Measurements from ENCODE around the gene BICDL1.

- TF ChIP-seq CTCF (IDR thresholded peaks at IDR 0.05), result no peak
- no peak for TF ChIP-seq POLR2A (IDR thresholded peaks at IDR 0.05)
Measured at GRCh38 chr12:120102189-120103043, 113.4 kb downstream of the BICDL1 start.

All from testis (tissue), 2 donors.